Measurements from ENCODE around the gene WDR72.

GRCh38 chr15:53611145-53611920 lies 148.1 kb downstream of the WDR72 start:
- no peak for TF ChIP-seq CTCF (IDR thresholded peaks at IDR 0.05; ENCODE audit: insufficient read depth, low read length)
- TF ChIP-seq POLR2AphosphoS5 (IDR thresholded peaks at IDR 0.05; ENCODE audit: low read depth) = no peak
- no peak for TF ChIP-seq GABPA (IDR thresholded peaks at IDR 0.05; ENCODE audit: low read depth)
- TF ChIP-seq, protein P1, sequence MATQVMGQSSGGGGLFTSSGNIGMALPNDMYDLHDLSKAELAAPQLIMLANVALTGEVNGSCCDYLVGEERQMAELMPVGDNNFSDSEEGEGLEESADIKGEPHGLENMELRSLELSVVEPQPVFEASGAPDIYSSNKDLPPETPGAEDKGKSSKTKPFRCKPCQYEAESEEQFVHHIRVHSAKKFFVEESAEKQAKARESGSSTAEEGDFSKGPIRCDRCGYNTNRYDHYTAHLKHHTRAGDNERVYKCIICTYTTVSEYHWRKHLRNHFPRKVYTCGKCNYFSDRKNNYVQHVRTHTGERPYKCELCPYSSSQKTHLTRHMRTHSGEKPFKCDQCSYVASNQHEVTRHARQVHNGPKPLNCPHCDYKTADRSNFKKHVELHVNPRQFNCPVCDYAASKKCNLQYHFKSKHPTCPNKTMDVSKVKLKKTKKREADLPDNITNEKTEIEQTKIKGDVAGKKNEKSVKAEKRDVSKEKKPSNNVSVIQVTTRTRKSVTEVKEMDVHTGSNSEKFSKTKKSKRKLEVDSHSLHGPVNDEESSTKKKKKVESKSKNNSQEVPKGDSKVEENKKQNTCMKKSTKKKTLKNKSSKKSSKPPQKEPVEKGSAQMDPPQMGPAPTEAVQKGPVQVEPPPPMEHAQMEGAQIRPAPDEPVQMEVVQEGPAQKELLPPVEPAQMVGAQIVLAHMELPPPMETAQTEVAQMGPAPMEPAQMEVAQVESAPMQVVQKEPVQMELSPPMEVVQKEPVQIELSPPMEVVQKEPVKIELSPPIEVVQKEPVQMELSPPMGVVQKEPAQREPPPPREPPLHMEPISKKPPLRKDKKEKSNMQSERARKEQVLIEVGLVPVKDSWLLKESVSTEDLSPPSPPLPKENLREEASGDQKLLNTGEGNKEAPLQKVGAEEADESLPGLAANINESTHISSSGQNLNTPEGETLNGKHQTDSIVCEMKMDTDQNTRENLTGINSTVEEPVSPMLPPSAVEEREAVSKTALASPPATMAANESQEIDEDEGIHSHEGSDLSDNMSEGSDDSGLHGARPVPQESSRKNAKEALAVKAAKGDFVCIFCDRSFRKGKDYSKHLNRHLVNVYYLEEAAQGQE (IDR thresholded peaks at IDR 0.05; ENCODE audit: insufficient replicate concordance, low read depth) = no peak
